ENCODE data around the gene BMP10. TPM values are rescaled to one million over a fixed set of nuclear protein-coding genes. Genes with fewer than 3 reads are reported as not detected.

The BMP10 gene
- total and polyA plus RNA-seq, 12 donors: not detected

DNA sequence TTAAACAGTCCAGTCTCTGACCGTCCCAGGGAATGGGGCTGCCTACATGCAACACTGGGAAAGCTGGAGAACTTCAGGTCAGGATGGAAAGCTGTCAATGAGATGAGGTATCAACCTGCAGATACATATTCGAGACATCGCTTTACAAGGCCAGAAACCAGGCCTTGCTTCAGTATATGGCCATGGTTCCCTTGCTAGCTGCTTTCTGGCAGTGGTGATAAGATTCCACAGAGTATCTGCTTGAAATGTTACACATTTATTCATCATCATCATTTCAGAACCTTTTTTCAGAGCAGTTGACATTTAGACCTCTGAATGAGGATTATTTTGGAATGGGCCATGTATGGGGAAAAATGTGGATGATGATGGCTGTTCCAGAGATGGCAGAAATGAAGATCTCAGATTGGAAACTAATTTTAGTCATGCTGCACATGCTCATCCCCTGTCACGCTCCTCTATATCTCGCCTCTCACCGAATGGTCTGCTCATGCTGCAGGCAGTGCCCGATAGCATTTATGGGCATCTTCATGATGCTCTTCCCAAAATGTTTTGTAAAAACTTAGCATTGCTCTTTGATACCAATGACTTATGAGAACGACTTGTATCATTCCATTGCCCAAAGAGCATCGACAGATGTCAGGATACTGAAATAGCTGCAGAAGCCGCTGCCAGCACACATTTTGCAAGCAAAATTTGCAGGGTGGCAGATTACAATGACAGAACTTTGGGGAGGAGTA lies 14.0 kb upstream of the BMP10 start:
- DNase-seq: no peak
- Histone ChIP-seq H3K27me3 (no peaks in the 10 kb centered on the region), H3K27ac (no peak overlapping the region), H3K4me1 (replicated peaks in 1 of 2) (no peaks in the 10 kb centered on the region), H3K36me3 (replicated peaks in 1 of 2) (no peaks in the 10 kb centered on the region), H3K4me3 (no peak overlapping the region), H3K9me3 (replicated peaks in 1 of 3) (no peaks in the 10 kb centered on the region)
- 84 to 93% (median 89%) methylated on average over 10 of the region's 10 CpGs for WGBS, 4 donors
- intact Hi-C loops (cut with DNase I): no loop called here
- no peak for TF ChIP-seq POLR2A (IDR thresholded peaks at IDR 0.05)
- no peak for TF ChIP-seq CTCF (IDR thresholded peaks at IDR 0.05)

GRCh38 chr2:68880213-68880612 lies 9.0 kb upstream of the BMP10 start:
- Histone ChIP-seq H3K9me3 (replicated peaks in 1 of 3) (no peaks in the 10 kb centered on the region), H3K4me3 (no peak overlapping the region), H3K27me3 (no peaks in the 10 kb centered on the region), H3K36me3 (replicated peaks in 1 of 2) (no peaks in the 10 kb centered on the region), H3K4me1 (replicated peaks in 1 of 2) (no peaks in the 10 kb centered on the region), H3K27ac (no peak overlapping the region)
- intact Hi-C loops (cut with DNase I): no loop called here
- TF ChIP-seq CTCF (IDR thresholded peaks at IDR 0.05): no peak
- no peak for TF ChIP-seq POLR2A (IDR thresholded peaks at IDR 0.05)
- no peak for DNase-seq

- intact Hi-C loops (cut with DNase I): no loop called here
- H3K36me3 ChIP-seq (replicated peaks in 1 of 2): no peaks in the 10 kb centered on the region
- TF ChIP-seq CTCF (IDR thresholded peaks at IDR 0.05) (no peak), POLR2A (IDR thresholded peaks at IDR 0.05) (no peak)
These were observed 8.1 kb upstream of the BMP10 start for GRCh38 chr2:68879296-68879695.

GRCh38 chr2:68878753-68879152 lies 7.6 kb upstream of the BMP10 start:
- DNase-seq: no peak
- Histone ChIP-seq H3K27me3 (no peaks in the 10 kb centered on the region), H3K9me3 (replicated peaks in 1 of 3) (no peaks in the 10 kb centered on the region), H3K27ac (peak overlapping the region in 1 of 5 donors; percentile 20), H3K36me3 (replicated peaks in 1 of 2) (no peaks in the 10 kb centered on the region), H3K4me3 (no peak overlapping the region), H3K4me1 (replicated peaks in 1 of 2) (no peaks in the 10 kb centered on the region)
- intact Hi-C loops (cut with DNase I): no loop called here
- TF ChIP-seq POLR2A (IDR thresholded peaks at IDR 0.05): no peak
- no peak for TF ChIP-seq CTCF (IDR thresholded peaks at IDR 0.05)
- 74 to 88% (median 82%) methylated on average over 2 of the region's 2 CpGs for WGBS, 4 donors

More at GRCh38 chr2:68879296-68879695, 8.1 kb upstream of the BMP10 start:
- no peak for DNase-seq
- no peak overlapping the region for H3K4me3 ChIP-seq
- no peaks in the 10 kb centered on the region for H3K9me3 ChIP-seq (replicated peaks in 1 of 3)
- H3K27ac ChIP-seq: no peak overlapping the region
- WGBS, 4 donors: 63 to 82% (median 65%) methylated on average over 3 of the region's 3 CpGs
- no peaks in the 10 kb centered on the region for H3K4me1 ChIP-seq (replicated peaks in 1 of 2)
- no peaks in the 10 kb centered on the region for H3K27me3 ChIP-seq

All from adrenal gland (tissue), 12 donors.